ENCODE data around the gene ENTPD6. TPM values are rescaled to one million over a fixed set of nuclear protein-coding genes. Genes with fewer than 3 reads are reported as not detected.
A peak's percentile ranks its signal among the peaks of the same experiment; 100 is the strongest.

Gene ENTPD6
- total RNA-seq, 1 experiment from 2014 or later, result 51.2 TPM

GRCh38 chr20:25246182-25246999, 50.9 kb downstream of the ENTPD6 start:
- no peak for DNase-seq
- Histone ChIP-seq H3K27me3 (ENCODE audit: control insufficient read depth, insufficient read depth, low read length) (peaks cover 7% of the 10 kb centered on the region), H3K36me3 (replicated peaks; ENCODE audit: control insufficient read depth, insufficient read depth, low read length) (no peaks in the 10 kb centered on the region), H3K4me3 (ENCODE audit: insufficient read depth, low read depth, low read length) (no peak overlapping the region)

- Histone ChIP-seq H3K36me3 (replicated peaks; ENCODE audit: control insufficient read depth, insufficient read depth, low read length) (no peaks in the 10 kb centered on the region), H3K27me3 (ENCODE audit: control insufficient read depth, insufficient read depth, low read length) (peaks cover 7% of the 10 kb centered on the region), H3K4me3 (ENCODE audit: insufficient read depth, low read depth, low read length) (peak overlapping the region; percentile 90)
- peak; percentile 82 for DNase-seq
These were observed 51.5 kb downstream of the ENTPD6 start for GRCh38 chr20:25247000-25247517.

- Histone ChIP-seq H3K36me3 (replicated peaks; ENCODE audit: control insufficient read depth, insufficient read depth, low read length) (no peaks in the 10 kb centered on the region; the same call in 1 of the 2 replicates), H3K27me3 (ENCODE audit: control insufficient read depth, insufficient read depth, low read length) (peaks cover 7% of the 10 kb centered on the region), H3K4me3 (ENCODE audit: insufficient read depth, low read depth, low read length) (peak overlapping the region; percentile 90)
- DNase-seq, result no peak
These were observed 52.0 kb downstream of the ENTPD6 start for GRCh38 chr20:25247518-25247955.

- Histone ChIP-seq H3K27me3 (ENCODE audit: control insufficient read depth, insufficient read depth, low read length) (peaks cover 7% of the 10 kb centered on the region), H3K4me3 (ENCODE audit: insufficient read depth, low read depth, low read length) (peak within 1 kb of the TSS; percentile 90), H3K36me3 (replicated peaks; ENCODE audit: control insufficient read depth, insufficient read depth, low read length) (no peaks in the 10 kb centered on the region; the same call in none of the 2 replicates)
- DNase-seq, result peak; percentile 99
These were observed 52.7 kb downstream of the ENTPD6 start, which contains the start of gene PYGB for GRCh38 chr20:25247956-25248785. Gene PYGB, plus strand, starts transcription at chr20:25248085. Its CDS starts 94 bp downstream, at chr20:25248179.

- H3K27me3 ChIP-seq (ENCODE audit: control insufficient read depth, insufficient read depth, low read length), result peaks cover 7% of the 10 kb centered on the region
- no peaks in the 10 kb centered on the region; the same call in none of the 2 replicates for H3K36me3 ChIP-seq (replicated peaks; ENCODE audit: control insufficient read depth, insufficient read depth, low read length)
- peak overlapping the region; percentile 90 for H3K4me3 ChIP-seq (ENCODE audit: insufficient read depth, low read depth, low read length)
- no peak for DNase-seq
These were observed 53.3 kb downstream of the ENTPD6 start for GRCh38 chr20:25248786-25249172.

- peaks cover 7% of the 10 kb centered on the region for H3K27me3 ChIP-seq (ENCODE audit: control insufficient read depth, insufficient read depth, low read length)
- no peak for DNase-seq
- no peaks in the 10 kb centered on the region; the same call in none of the 2 replicates for H3K36me3 ChIP-seq (replicated peaks; ENCODE audit: control insufficient read depth, insufficient read depth, low read length)
- H3K4me3 ChIP-seq (ENCODE audit: insufficient read depth, low read depth, low read length), result peak overlapping the region; percentile 90
These were observed 53.9 kb downstream of the ENTPD6 start for GRCh38 chr20:25249198-25249931.

- H3K36me3 ChIP-seq (replicated peaks; ENCODE audit: control insufficient read depth, insufficient read depth, low read length), result no peaks in the 10 kb centered on the region; the same call in none of the 2 replicates
- H3K4me3 ChIP-seq (ENCODE audit: insufficient read depth, low read depth, low read length), result no peak overlapping the region
- no peak for DNase-seq
- peaks cover 7% of the 10 kb centered on the region for H3K27me3 ChIP-seq (ENCODE audit: control insufficient read depth, insufficient read depth, low read length)
These were observed 55.0 kb downstream of the ENTPD6 start for GRCh38 chr20:25250508-25250907.

- Histone ChIP-seq H3K4me3 (ENCODE audit: insufficient read depth, low read depth, low read length) (no peak overlapping the region), H3K27me3 (ENCODE audit: control insufficient read depth, insufficient read depth, low read length) (peaks cover 7% of the 10 kb centered on the region), H3K36me3 (replicated peaks; ENCODE audit: control insufficient read depth, insufficient read depth, low read length) (no peaks in the 10 kb centered on the region; the same call in none of the 2 replicates)
- no peak for DNase-seq
These were observed 55.5 kb downstream of the ENTPD6 start for GRCh38 chr20:25251019-25251418.

GRCh38 chr20:25251558-25251957, 56.0 kb downstream of the ENTPD6 start:
- Histone ChIP-seq H3K36me3 (replicated peaks; ENCODE audit: control insufficient read depth, insufficient read depth, low read length) (no peaks in the 10 kb centered on the region; the same call in none of the 2 replicates), H3K4me3 (ENCODE audit: insufficient read depth, low read depth, low read length) (no peak overlapping the region), H3K27me3 (ENCODE audit: control insufficient read depth, insufficient read depth, low read length) (peaks cover 5% of the 10 kb centered on the region; the same call in 1 of the 2 replicates)
- no peak for DNase-seq

- Histone ChIP-seq H3K36me3 (replicated peaks; ENCODE audit: control insufficient read depth, insufficient read depth, low read length) (no peaks in the 10 kb centered on the region; the same call in none of the 2 replicates), H3K27me3 (ENCODE audit: control insufficient read depth, insufficient read depth, low read length) (peaks cover 3% of the 10 kb centered on the region; the same call in 1 of the 2 replicates), H3K4me3 (ENCODE audit: insufficient read depth, low read depth, low read length) (no peak overlapping the region)
- DNase-seq, result no peak
These were observed 56.7 kb downstream of the ENTPD6 start for GRCh38 chr20:25252230-25252651.

- Histone ChIP-seq H3K4me3 (ENCODE audit: insufficient read depth, low read depth, low read length) (no peak overlapping the region), H3K36me3 (replicated peaks; ENCODE audit: control insufficient read depth, insufficient read depth, low read length) (no peaks in the 10 kb centered on the region; the same call in none of the 2 replicates), H3K27me3 (ENCODE audit: control insufficient read depth, insufficient read depth, low read length) (no peaks in the 10 kb centered on the region)
- no peak for DNase-seq
These were observed 57.3 kb downstream of the ENTPD6 start for GRCh38 chr20:25252686-25253421.

- no peaks in the 10 kb centered on the region; the same call in none of the 2 replicates for H3K36me3 ChIP-seq (replicated peaks; ENCODE audit: control insufficient read depth, insufficient read depth, low read length)
- no peaks in the 10 kb centered on the region for H3K27me3 ChIP-seq (ENCODE audit: control insufficient read depth, insufficient read depth, low read length)
- no peak for DNase-seq
- no peak overlapping the region for H3K4me3 ChIP-seq (ENCODE audit: insufficient read depth, low read depth, low read length)
These were observed 58.2 kb downstream of the ENTPD6 start for GRCh38 chr20:25253606-25254275.

GRCh38 chr20:25254571-25254970, 59.1 kb downstream of the ENTPD6 start:
- peaks cover 1% of the 10 kb centered on the region for H3K36me3 ChIP-seq (replicated peaks; ENCODE audit: control insufficient read depth, insufficient read depth, low read length)
- no peak overlapping the region for H3K4me3 ChIP-seq (ENCODE audit: insufficient read depth, low read depth, low read length)
- DNase-seq, result no peak
- H3K27me3 ChIP-seq (ENCODE audit: control insufficient read depth, insufficient read depth, low read length), result no peaks in the 10 kb centered on the region
